Endothelial cell of umbilical vein (primary cell): ENCODE data around the gene IGFBP2. TPM values are rescaled to one million over a fixed set of nuclear protein-coding genes. Genes with fewer than 3 reads are reported as not detected.

ENCODE experiments used
- BruUV-seq: library from RNA; stranded (reverse); fragments of 400-500 nt; replicated peaks from 2 replicates; lab custom pipeline; 2021; lab: Mats Ljungman, UMichigan
- CTCF ChIA-PET: fragments of 300-600, 350-600 bp; sonication (Branson Sonifier 250); formaldehyde crosslinking; loops from one replicate; lab custom pipeline; 2021; ENCODE audit warnings: antibody characterized with exemption, inconsistent platforms; lab: Charles Lee
- POLR2A ChIA-PET: fragments of 300-600, 350-600 bp; sonication (Branson Sonifier 250); formaldehyde crosslinking; loops from one replicate; lab custom pipeline; 2021; ENCODE audit warnings: antibody characterized with exemption, inconsistent platforms; lab: Charles Lee
- DNase-seq: peaks from one replicate; pipeline ENCODE4 v3.0.0-alpha.2; 2011; ENCODE audit warnings: low read depth, low spot score
- FAIRE-seq: peaks from 2 replicates; lab custom pipeline; 2011; peaks lifted over from hg19 to GRCh38; lab: Jason Lieb, UNC
- H2AFZ ChIP-seq: 2 replicates; pipeline ENCODE4 v1.6.0; 2012; ENCODE audit warnings: low read depth, low read length, control low read depth, inconsistent platforms
- H3K27ac ChIP-seq: 2 replicates; pipeline ENCODE4 v1.5.1; 2011; ENCODE audit warnings: low read depth, mild to moderate bottlenecking, control low read depth, low read length, moderate library complexity; ENCODE audit not compliant: insufficient read depth
- H3K27me3 ChIP-seq, 2 experiments: 2 replicates each; pipeline versions ENCODE4 v1.6.0 to v1.6.1; 2011; ENCODE audit warnings: low read length in 2 of 2, mixed read lengths in 1 of 2; ENCODE audit not compliant: control insufficient read depth in 2 of 2, insufficient read depth in 2 of 2
- H3K36me3 ChIP-seq, 2 experiments: 2 replicates in 1 of 2; 3 replicates in 1 of 2; pipeline ENCODE4 v1.5.1; 2011; ENCODE audit warnings: low read length in 2 of 2, mild to moderate bottlenecking in 1 of 2, moderate library complexity in 1 of 2; ENCODE audit not compliant: control insufficient read depth in 2 of 2, insufficient read depth in 2 of 2; ENCODE audit errors: extremely low read depth in 1 of 2
- H3K4me1 ChIP-seq: 3 replicates; pipeline ENCODE4 v1.5.1; 2011; ENCODE audit warnings: mild to moderate bottlenecking, low read length; ENCODE audit not compliant: control insufficient read depth, insufficient read depth; ENCODE audit errors: extremely low read depth
- H3K4me2 ChIP-seq: 2 replicates; pipeline ENCODE4 v1.6.1; 2011; ENCODE audit warnings: low read length, control low read depth, mixed read lengths; ENCODE audit not compliant: insufficient read depth
- H3K4me3 ChIP-seq, 3 experiments: fragments of 200-600 bp in 1 of 3; sonication (generic), shearing (Covaris generic) in 1 of 3; replicated peaks in 1 of 3; 2 replicates each; pipeline ENCODE4 v1.5.1; 2011 to 2016; ENCODE audit warnings: control low read depth in 3 of 3, low read length in 3 of 3, mild to moderate bottlenecking in 2 of 3, inconsistent platforms in 1 of 3, low read depth in 1 of 3, moderate library complexity in 1 of 3; ENCODE audit not compliant: insufficient read depth in 1 of 3
- H3K79me2 ChIP-seq: 2 replicates; pipeline ENCODE4 v1.6.0; 2012; ENCODE audit warnings: low read length, inconsistent platforms; ENCODE audit not compliant: control insufficient read depth, insufficient read depth
- H3K9ac ChIP-seq: replicated peaks from 2 replicates; pipeline ENCODE3; 2011; ENCODE audit warnings: low read length, control low read depth; ENCODE audit not compliant: insufficient read depth; ENCODE audit errors: extremely low read depth
- H3K9me1 ChIP-seq: replicated peaks from 3 replicates; pipeline ENCODE4 v1.6.0; 2011; ENCODE audit warnings: mild to moderate bottlenecking, low read length; ENCODE audit not compliant: control insufficient read depth, insufficient read depth; ENCODE audit errors: extremely low read depth
- H3K9me3 ChIP-seq: replicated peaks from 2 replicates; pipeline ENCODE4 v1.5.1; 2012; ENCODE audit warnings: low read length, inconsistent platforms; ENCODE audit not compliant: control insufficient read depth, insufficient read depth
- H4K20me1 ChIP-seq: replicated peaks from 2 replicates; pipeline ENCODE3; 2011; ENCODE audit warnings: mild to moderate bottlenecking, low read length; ENCODE audit not compliant: control insufficient read depth, insufficient read depth; ENCODE audit errors: extremely low read depth
- CTCF ChIP-seq, 2 donors: IDR thresholded peaks; 1 replicate in 1 of 2; 2 replicates in 1 of 2; pipeline ENCODE4 v1.5.1; 2011; ENCODE audit warnings: low read length in 2 of 2, mild to moderate bottlenecking in 2 of 2, moderate library complexity in 2 of 2, control low read depth in 1 of 2, inconsistent platforms in 1 of 2, low read depth in 1 of 2; ENCODE audit not compliant: insufficient read depth in 1 of 2; ENCODE audit errors: extremely low read depth in 1 of 2
- EZH2 ChIP-seq: IDR thresholded peaks from 2 replicates; pipeline ENCODE4 v1.6.1; 2012; ENCODE audit warnings: borderline replicate concordance, low read depth, mild to moderate bottlenecking, moderate library complexity, low read length, inconsistent platforms; ENCODE audit not compliant: severe bottlenecking
- JUN ChIP-seq: IDR thresholded peaks from 2 replicates; pipeline ENCODE4 v1.6.1; 2011; ENCODE audit warnings: borderline replicate concordance, low read depth; ENCODE audit not compliant: insufficient read length, insufficient read depth
- MYC ChIP-seq: IDR thresholded peaks from one replicate; pipeline ENCODE4 v1.6.1; 2011; ENCODE audit warnings: mild to moderate bottlenecking, low read depth, low read length
- POLR2A ChIP-seq: IDR thresholded peaks from 2 replicates; pipeline ENCODE4 v1.6.1; 2012; ENCODE audit warnings: low read depth, mild to moderate bottlenecking, control low read depth, low read length
- POLR2AphosphoS5 ChIP-seq: IDR thresholded peaks from 2 replicates; pipeline ENCODE4 v1.6.1; 2012; ENCODE audit warnings: low read depth, mild to moderate bottlenecking, control low read depth, low read length, moderate library complexity; ENCODE audit not compliant: insufficient read depth
- dilution Hi-C: fragments of 300-500 bp; cut with MboI; formaldehyde crosslinking; loops from one replicate; pipeline ENCODE4 v1.15.0; 2019; ENCODE audit warnings: low sequenced_read_pairs; ENCODE audit not compliant: extremely low pct_ligation_motif_present
- intact Hi-C: fragments of 100-400 bp; cut with micrococcal nuclease; formaldehyde crosslinking; loops from one replicate; pipeline ENCODE4 v1.10.0; 2022
- polyA plus RNA-seq, 4 experiments: library from polyadenylated mRNA; depleted of rRNA in 3 of 4; stranded (reverse) in 3 of 4; unstranded in 1 of 4; fragments of >200 nt; gene quantifications; 2 replicates each; pipeline versions ENCODE4 v1.2.1 to v1.2.3, GENCODE V29; 2011 to 2012; ENCODE audit warnings: missing spikeins in 1 of 4
- total RNA-seq: library from RNA; stranded (reverse); gene quantifications from 2 replicates; pipeline ENCODE4 v1.2.3, GENCODE V29; 2021

Gene IGFBP2
- total and polyA plus RNA-seq, 2 donors (not counting 3 experiments of a cell fraction or from before 2014, with no cell fraction given): 212 to 261 TPM

- Histone ChIP-seq H3K79me2 (no peaks in the 10 kb centered on the region), H4K20me1 (no peaks in the 10 kb centered on the region), H3K4me2 (no peak overlapping the region), H3K27me3 (peaks cover 40 to 44% of the 10 kb centered on the region in 2 experiments), H3K4me3 (no peak overlapping the region), H3K4me1 (peaks cover 16% of the 10 kb centered on the region), H3K9me1 (no peaks in the 10 kb centered on the region), H3K9ac (no peak overlapping the region), H3K36me3 (no peaks in the 10 kb centered on the region), H3K27ac (no peak overlapping the region), H2AFZ (no peak overlapping the region), H3K9me3 (no peaks in the 10 kb centered on the region)
- FAIRE-seq: no peak
- no TSS peak for BruUV-seq
- TF ChIP-seq JUN (no peak), POLR2A (no peak), POLR2AphosphoS5 (no peak), EZH2 (no peak), CTCF (IDR thresholded peaks at IDR 0.05; ENCODE audit: extremely low read depth in 1 of 2, insufficient read depth in 1 of 2, low read depth in 1 of 2, low read length in 2 of 2) (no peak), MYC (no peak)
- CTCF ChIA-PET: interaction anchor here (1.4 to 2.1 kb wide), 3 partner anchors 9 to 822 kb away, joined by 6 to 8 read pairs (median 6); no protein-coding TSS in a partner anchor
- no peak for DNase-seq
- POLR2A ChIA-PET: no interaction called here
- dilution Hi-C loops (no loop called here), intact Hi-C loops (no loop called here)
Measured at GRCh38 chr2:216688731-216689340, 55.6 kb downstream of the IGFBP2 start.
